HCT116 (cell line): ENCODE results near the gene ANKS4B. TPM values are rescaled to one million over a fixed set of nuclear protein-coding genes. Genes with fewer than 3 reads are reported as not detected.

Experiments used
- ATAC-seq: fragments of 200-7000 bp; cut with Tn5 transposase; 2 replicates; pipeline ENCODE4 v1.9.1; 2020; ENCODE audit warnings: mild to moderate bottlenecking, moderate library complexity
- BruUV-seq: library from RNA; stranded (reverse); fragments of 400-500 nt; replicated peaks from 2 replicates; lab custom pipeline; 2021; lab: Mats Ljungman, UMichigan
- CTCF ChIA-PET: fragments of 300-600 bp; sonication (Branson Sonifier 250); formaldehyde crosslinking; loops from one replicate; lab custom pipeline; 2021; ENCODE audit warnings: antibody characterized with exemption; lab: Charles Lee
- POLR2A ChIA-PET: fragments of 300-600, 350-600 bp; sonication (Branson Sonifier 250); formaldehyde crosslinking; loops from one replicate; lab custom pipeline; 2021; ENCODE audit warnings: antibody characterized with exemption; lab: Charles Lee
- RAD21 ChIA-PET, 2 experiments: fragments of 300-600 bp; sonication (Branson Sonifier 250); formaldehyde crosslinking; loops; one replicate each; lab custom pipeline; 2023; ENCODE audit warnings: low total read pairs in 2 of 2; ENCODE audit not compliant: uncharacterized antibody in 2 of 2, unreplicated experiment in 2 of 2, low non-redundant PET in 1 of 2; lab: Charles Lee
- DNase-seq: peaks from one replicate; pipeline ENCODE4 v3.0.0-alpha.2; 2010; ENCODE audit warnings: low read depth, low spot score
- H2AFZ ChIP-seq: fragments of 200-600 bp; shearing (Covaris generic), sonication (generic); 2 replicates; pipeline ENCODE4 v1.6.1; 2017; ENCODE audit warnings: low read depth, mixed run types, mixed read lengths, antibody characterized with exemption, low read length; ENCODE audit not compliant: poor library complexity, severe bottlenecking
- H3K27ac ChIP-seq: 2 replicates; pipeline ENCODE4 v1.5.1; 2012; ENCODE audit warnings: low read depth, low read length
- H3K27me3 ChIP-seq: fragments of 200-600 bp; sonication (generic); 2 replicates; pipeline ENCODE4 v1.6.1; 2016; ENCODE audit warnings: mixed run types, low read length, mixed read lengths; ENCODE audit not compliant: insufficient read depth
- H3K36me3 ChIP-seq, 2 experiments: fragments of 200-500 bp in 1 of 2; fragments of 200-600 bp in 1 of 2; sonication (Bioruptor generic) in 1 of 2; sonication (generic) in 1 of 2; 2 replicates each; pipeline versions ENCODE4 v1.5.1 to v1.6.1; 2014 to 2016; ENCODE audit warnings: low read length in 2 of 2, inconsistent platforms in 1 of 2, mixed read lengths in 1 of 2, mixed run types in 1 of 2; ENCODE audit not compliant: insufficient read depth in 2 of 2, control insufficient read depth in 1 of 2
- H3K4me1 ChIP-seq, 2 experiments: fragments of 200-600 bp in 1 of 2; sonication (generic) in 1 of 2; 2 replicates each; pipeline versions ENCODE4 v1.5.1 to v1.6.1; 2012 to 2017; ENCODE audit warnings: low read length in 2 of 2, inconsistent platforms in 1 of 2, mild to moderate bottlenecking in 1 of 2, mixed read lengths in 1 of 2, mixed run types in 1 of 2, moderate library complexity in 1 of 2; ENCODE audit not compliant: insufficient read depth in 2 of 2, control insufficient read depth in 1 of 2
- H3K4me2 ChIP-seq: fragments of 200-600 bp; sonication (generic); 2 replicates; pipeline ENCODE4 v1.6.1; 2017; ENCODE audit warnings: mixed run types, low read length, mixed read lengths
- H3K4me3 ChIP-seq, 2 experiments: fragments of 200-600 bp in 1 of 2; sonication (generic) in 1 of 2; replicated peaks in 1 of 2; 2 replicates each; pipeline ENCODE4 v1.5.1; 2011 to 2016; ENCODE audit warnings: low read length in 2 of 2, control low read depth in 1 of 2, low read depth in 1 of 2, mild to moderate bottlenecking in 1 of 2, mixed read lengths in 1 of 2, mixed run types in 1 of 2
- H3K79me2 ChIP-seq: fragments of 200-600 bp; sonication (generic); 2 replicates; pipeline ENCODE4 v1.6.1; 2017; ENCODE audit warnings: mild to moderate bottlenecking, mixed run types, low read length, moderate library complexity, mixed read lengths; ENCODE audit not compliant: insufficient read depth
- H3K9ac ChIP-seq: fragments of 200-600 bp; sonication (generic); 2 replicates; pipeline ENCODE4 v1.6.1; 2016; ENCODE audit warnings: low read length, mixed read lengths
- H3K9me2 ChIP-seq: fragments of 200-600 bp; sonication (generic), shearing (Covaris generic); 2 replicates; pipeline ENCODE4 v1.6.1; 2017; ENCODE audit warnings: mixed run types, mild to moderate bottlenecking, moderate library complexity; ENCODE audit not compliant: insufficient read depth
- H3K9me3 ChIP-seq, 2 experiments: fragments of 200-500 bp in 1 of 2; fragments of 200-600 bp in 1 of 2; sonication (Bioruptor generic) in 1 of 2; sonication (generic) in 1 of 2; 2 replicates each; pipeline ENCODE4 v1.6.1; 2014 to 2017; ENCODE audit warnings: low read length in 2 of 2, mixed read lengths in 2 of 2, inconsistent platforms in 1 of 2, low read depth in 1 of 2, mild to moderate bottlenecking in 1 of 2, mixed run types in 1 of 2, moderate library complexity in 1 of 2; ENCODE audit not compliant: control insufficient read depth in 1 of 2, insufficient read depth in 1 of 2
- H4K20me1 ChIP-seq: fragments of 200-600 bp; sonication (generic), shearing (Covaris generic); 2 replicates; pipeline ENCODE4 v1.6.1; 2017; ENCODE audit warnings: mixed run types, mild to moderate bottlenecking, moderate library complexity; ENCODE audit not compliant: insufficient read depth
- CBX3 ChIP-seq: IDR thresholded peaks from 2 replicates; pipeline ENCODE4 v1.6.1; 2012; ENCODE audit warnings: low read depth
- CEBPB ChIP-seq: IDR thresholded peaks from 2 replicates; pipeline ENCODE4 v1.6.1; 2012; ENCODE audit warnings: low read depth
- EGR1 ChIP-seq: IDR thresholded peaks from 2 replicates; pipeline ENCODE4 v1.6.1; 2012; ENCODE audit warnings: low read depth
- ELF1 ChIP-seq: IDR thresholded peaks from 2 replicates; pipeline ENCODE4 v1.6.1; 2012; ENCODE audit warnings: low read depth, borderline replicate concordance
- EZH2 ChIP-seq: fragments of 200-600 bp; sonication (generic); IDR thresholded peaks from 2 replicates; pipeline ENCODE4 v1.6.1; 2017; ENCODE audit warnings: antibody characterized with exemption, mixed run types
- FOSL1 ChIP-seq: IDR thresholded peaks from 2 replicates; pipeline ENCODE4 v1.6.1; 2012; ENCODE audit warnings: low read depth
- JUND ChIP-seq: IDR thresholded peaks from 2 replicates; pipeline ENCODE4 v1.6.1; 2012
- MAX ChIP-seq: IDR thresholded peaks from 2 replicates; pipeline ENCODE4 v1.6.1; 2012
- POLR2A ChIP-seq: IDR thresholded peaks from 2 replicates; pipeline ENCODE4 v1.7.0; 2011; ENCODE audit warnings: borderline replicate concordance; ENCODE audit not compliant: insufficient read depth, insufficient read length; ENCODE audit errors: extremely low read depth
- POLR2AphosphoS5 ChIP-seq: IDR thresholded peaks from 2 replicates; pipeline ENCODE4 v1.6.1; 2011; ENCODE audit warnings: mild to moderate bottlenecking, low read depth, low read length, moderate library complexity
- RAD21 ChIP-seq: IDR thresholded peaks from 2 replicates; pipeline ENCODE4 v1.6.1; 2012; ENCODE audit warnings: low read depth, mild to moderate bottlenecking
- SIN3A ChIP-seq: IDR thresholded peaks from 2 replicates; pipeline ENCODE4 v1.6.1; 2012; ENCODE audit warnings: low read depth
- SP1 ChIP-seq: IDR thresholded peaks from 2 replicates; pipeline ENCODE4 v1.6.1; 2012; ENCODE audit warnings: low read depth
- SRF ChIP-seq: IDR thresholded peaks from 2 replicates; pipeline ENCODE4 v1.6.1; 2012; ENCODE audit warnings: low read depth
- YY1 ChIP-seq: IDR thresholded peaks from 2 replicates; pipeline ENCODE4 v1.6.1; 2011; ENCODE audit warnings: low read length, low read depth, moderate library complexity, mild to moderate bottlenecking; ENCODE audit not compliant: insufficient replicate concordance; ENCODE audit errors: extremely low read depth
- ZFX ChIP-seq: fragments of 450-650 bp; IDR thresholded peaks from 2 replicates; pipeline ENCODE4 v1.6.1; 2017
- ZNF274 ChIP-seq: fragments of 200-500 bp; sonication (Bioruptor generic); IDR thresholded peaks from 2 replicates; pipeline ENCODE4 v1.6.1; 2014; ENCODE audit warnings: mild to moderate bottlenecking, low read depth, low read length, inconsistent platforms
- intact Hi-C: fragments of 100-400 bp; cut with micrococcal nuclease; formaldehyde crosslinking; loops from 2 replicates; pipeline ENCODE4 v1.10.0; 2022
- total RNA-seq: library from RNA; stranded (reverse); gene quantifications from one replicate; pipeline ENCODE4 v1.2.1, GENCODE V29; 2021; ENCODE audit not compliant: unreplicated experiment

Gene ANKS4B
- total RNA-seq, 1 experiment from 2014 or later, result not detected

GRCh38 chr16:21199607-21200218, 33.8 kb upstream of the ANKS4B start:
- BruUV-seq, result no TSS peak
- CTCF ChIA-PET, result interaction anchor here (1.3 kb wide), 1 partner anchor 11 kb away, joined by 5 read pairs; no protein-coding TSS in a partner anchor
- Histone ChIP-seq H3K4me2 (no peak overlapping the region), H3K9me2 (no peaks in the 10 kb centered on the region), H3K4me3 (no peak overlapping the region), H3K4me1 (no peaks in the 10 kb centered on the region)
- POLR2A ChIA-PET, result no interaction called here
- intact Hi-C loops, result no loop called here
- no peak for ATAC-seq
- TF ChIP-seq RAD21 (no peak), ELF1 (no peak), ZFX (no peak), SIN3A (no peak)
- TF ChIP-seq, all 23 proteins: peak for 0
- H3K9ac ChIP-seq, result no peak overlapping the region
- H3K36me3 ChIP-seq, result no peaks in the 10 kb centered on the region
- no peaks in the 10 kb centered on the region for H3K9me3 ChIP-seq
- H2AFZ ChIP-seq, result no peak overlapping the region
- no peak overlapping the region for H3K27ac ChIP-seq
- no peak for DNase-seq
- H3K79me2 ChIP-seq, result no peaks in the 10 kb centered on the region
- RAD21 ChIA-PET, result no interaction called here
- H4K20me1 ChIP-seq, result no peaks in the 10 kb centered on the region
- H3K27me3 ChIP-seq, result peaks cover 8% of the 10 kb centered on the region; the same call in 1 of the 2 replicates

- no peak overlapping the region for H3K4me3 ChIP-seq
- no peak for ATAC-seq
- RAD21 ChIA-PET, result no interaction called here
- TF ChIP-seq JUND (no peak), EZH2 (no peak), YY1 (no peak), FOSL1 (no peak), ZNF274 (no peak), SRF (no peak), MAX (no peak), ELF1 (no peak), EGR1 (no peak), ZFX (no peak), POLR2A (no peak), CBX3 (no peak), CEBPB (no peak), SP1 (no peak), POLR2AphosphoS5 (no peak)
- TF ChIP-seq, all 23 proteins: peak for 0
- intact Hi-C loops, result no loop called here
- no peaks in the 10 kb centered on the region for H3K9me2 ChIP-seq
- no peaks in the 10 kb centered on the region for H3K9me3 ChIP-seq
- H4K20me1 ChIP-seq, result no peaks in the 10 kb centered on the region
- BruUV-seq, result no TSS peak
- H3K9ac ChIP-seq, result no peak overlapping the region
- 0 out of 4 replicates have a peak, but pooled peaks cover 0 to 2% of the 10 kb centered on the region in 2 experiments for H3K4me1 ChIP-seq
- H2AFZ ChIP-seq, result no peak overlapping the region
- DNase-seq, result no peak
- ChIA-PET POLR2A (no interaction called here), CTCF (interaction anchor here (1.3 kb wide), 1 partner anchor 15 kb away, joined by 5 read pairs; no protein-coding TSS in a partner anchor)
- no peaks in the 10 kb centered on the region for H3K36me3 ChIP-seq
- no peaks in the 10 kb centered on the region for H3K79me2 ChIP-seq
- peaks cover 8% of the 10 kb centered on the region; the same call in 1 of the 2 replicates for H3K27me3 ChIP-seq
- H3K4me2 ChIP-seq, result no peak overlapping the region
- no peak overlapping the region for H3K27ac ChIP-seq
Observed at GRCh38 chr16:21203155-21203797, 30.2 kb upstream of the ANKS4B start.
